Neural crest cell (in vitro differentiated cells): Measurements from ENCODE around the gene TBC1D26. TPM values are rescaled to one million over a fixed set of nuclear protein-coding genes. Genes with fewer than 3 reads are reported as not detected.
"Not testable (repeated sequence)": the region's sequence is repeated elsewhere in the genome, so short reads cannot be mapped to it uniquely, and the experiment has no call there.

Experiments used
- DNase-seq: peaks from one replicate; pipeline ENCODE4 v3.0.0; 2021; ENCODE audit warnings: low read depth, mixed read lengths, low spot score
- H3K27ac Mint-ChIP-seq: one replicate; pipeline ENCODE4 v1.8.0; 2021; ENCODE audit warnings: mild to moderate bottlenecking, mixed read lengths; ENCODE audit not compliant: unreplicated experiment
- H3K27me3 Mint-ChIP-seq: 2 replicates; pipeline ENCODE4 v1.8.0; 2021; ENCODE audit warnings: low read depth, mild to moderate bottlenecking, mixed read lengths
- H3K36me3 Mint-ChIP-seq: 2 replicates; pipeline ENCODE4 v1.8.0; 2021; ENCODE audit warnings: low read depth, mild to moderate bottlenecking, mixed read lengths
- H3K4me1 Mint-ChIP-seq: 2 replicates; pipeline ENCODE4 v1.8.0; 2021; ENCODE audit warnings: mixed read lengths
- H3K4me3 Mint-ChIP-seq: one replicate; pipeline ENCODE4 v1.8.0; 2021; ENCODE audit warnings: mild to moderate bottlenecking, mixed read lengths
- H3K9me3 Mint-ChIP-seq: 2 replicates; pipeline ENCODE4 v1.8.0; 2021; ENCODE audit warnings: mixed read lengths
- CTCF ChIP-seq: fragments of 200-600 bp; sonication (generic); conservative IDR thresholded peaks from 2 replicates; pipeline ENCODE4 v1.5.0; 2021; ENCODE audit warnings: antibody characterized with exemption, mild to moderate bottlenecking
- total RNA-seq: library from RNA; stranded (reverse); gene quantifications from 2 replicates; pipeline ENCODE4 v1.2.1, GENCODE V29; 2021

The TBC1D26 gene
- total RNA-seq, 1 donor from 2014 or later, result 1.9 TPM

- Mint-ChIP-seq H3K4me1 (no peaks in the 10 kb centered on the region), H3K27me3 (no peaks in the 10 kb centered on the region), H3K4me3 (no peak overlapping the region), H3K9me3 (peaks cover 6% of the 10 kb centered on the region), H3K27ac (no peak overlapping the region), H3K36me3 (no peaks in the 10 kb centered on the region)
- no peak for TF ChIP-seq CTCF
- DNase-seq, result no peak
Observed at GRCh38 chr17:15742051-15742795, 10.1 kb downstream of the TBC1D26 start.

GRCh38 chr17:15742921-15743320 lies 10.8 kb downstream of the TBC1D26 start:
- H3K9me3 Mint-ChIP-seq, result peaks cover 6% of the 10 kb centered on the region
- H3K4me3 Mint-ChIP-seq, result no peak overlapping the region
- H3K4me1 Mint-ChIP-seq, result no peaks in the 10 kb centered on the region
- no peak for DNase-seq
- H3K27me3 Mint-ChIP-seq, result no peaks in the 10 kb centered on the region
- H3K36me3 Mint-ChIP-seq, result no peaks in the 10 kb centered on the region
- H3K27ac Mint-ChIP-seq, result no peak overlapping the region
- no peak for TF ChIP-seq CTCF

- Mint-ChIP-seq H3K36me3 (no peaks in the 10 kb centered on the region), H3K9me3 (peaks cover 6% of the 10 kb centered on the region), H3K4me1 (no peaks in the 10 kb centered on the region), H3K27me3 (no peaks in the 10 kb centered on the region), H3K4me3 (no peak overlapping the region), H3K27ac (no peak overlapping the region)
- DNase-seq, result no peak
- no peak for TF ChIP-seq CTCF
Observed at GRCh38 chr17:15744074-15744676, 12.1 kb downstream of the TBC1D26 start.

GRCh38 chr17:15744885-15745284 lies 12.8 kb downstream of the TBC1D26 start:
- Mint-ChIP-seq H3K27ac (no peak overlapping the region), H3K4me1 (no peaks in the 10 kb centered on the region), H3K4me3 (no peak overlapping the region), H3K9me3 (peaks cover 6% of the 10 kb centered on the region), H3K36me3 (no peaks in the 10 kb centered on the region), H3K27me3 (no peaks in the 10 kb centered on the region)
- no peak for TF ChIP-seq CTCF
- no peak for DNase-seq

- H3K9me3 Mint-ChIP-seq, H3K4me3 Mint-ChIP-seq, H3K27ac Mint-ChIP-seq, DNase-seq, H3K36me3 Mint-ChIP-seq, H3K4me1 Mint-ChIP-seq, H3K27me3 Mint-ChIP-seq: not testable (repeated sequence)
Observed at GRCh38 chr17:15749403-15749802, 17.3 kb downstream of the TBC1D26 start.

- not testable (repeated sequence) for H3K27ac Mint-ChIP-seq, DNase-seq, H3K9me3 Mint-ChIP-seq, H3K4me1 Mint-ChIP-seq, H3K4me3 Mint-ChIP-seq, H3K27me3 Mint-ChIP-seq, H3K36me3 Mint-ChIP-seq
Observed at GRCh38 chr17:15768865-15769533, 36.9 kb downstream of the TBC1D26 start.

- not testable (repeated sequence) for H3K27ac Mint-ChIP-seq, H3K9me3 Mint-ChIP-seq, DNase-seq, H3K4me1 Mint-ChIP-seq, H3K36me3 Mint-ChIP-seq, H3K27me3 Mint-ChIP-seq, H3K4me3 Mint-ChIP-seq
Observed at GRCh38 chr17:15770679-15771078, 38.6 kb downstream of the TBC1D26 start.
